HG03575 (cell line): Measurements from ENCODE around the gene EPC1.
A peak's percentile ranks its signal among the peaks of the same experiment; 100 is the strongest.
"Not testable (repeated sequence)": the region's sequence is repeated elsewhere in the genome, so short reads cannot be mapped to it uniquely, and the experiment has no call there.

Experiments used
- ATAC-seq: cut with Tn5 transposase; IDR thresholded peaks from one replicate; pipeline ENCODE4 v1.9.1; 2021; ENCODE audit not compliant: unreplicated experiment, insufficient number of reproducible peaks, low FRiP score; ENCODE audit errors: extremely low read depth

The EPC1 gene

DNA sequence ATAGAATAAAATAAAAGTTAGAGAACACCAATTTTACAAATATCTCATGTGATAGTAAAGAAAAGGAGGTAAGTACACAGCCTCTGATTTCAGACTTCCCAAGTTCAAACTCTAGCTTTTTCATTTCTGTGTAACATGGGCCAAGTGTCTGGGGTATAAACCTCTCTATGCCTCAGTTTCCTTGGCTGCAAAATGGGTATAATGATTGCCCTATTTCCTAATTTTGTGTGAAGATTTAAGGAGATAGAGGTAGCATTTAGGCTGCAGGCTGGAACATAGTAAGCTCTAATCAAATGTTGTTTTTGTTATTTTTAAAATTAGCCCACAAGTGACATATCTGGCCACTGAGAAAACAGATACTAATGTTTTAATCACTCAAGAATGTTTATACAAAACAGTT, 26.1 kb upstream of the EPC1 start:
- no peak for ATAC-seq

DNA sequence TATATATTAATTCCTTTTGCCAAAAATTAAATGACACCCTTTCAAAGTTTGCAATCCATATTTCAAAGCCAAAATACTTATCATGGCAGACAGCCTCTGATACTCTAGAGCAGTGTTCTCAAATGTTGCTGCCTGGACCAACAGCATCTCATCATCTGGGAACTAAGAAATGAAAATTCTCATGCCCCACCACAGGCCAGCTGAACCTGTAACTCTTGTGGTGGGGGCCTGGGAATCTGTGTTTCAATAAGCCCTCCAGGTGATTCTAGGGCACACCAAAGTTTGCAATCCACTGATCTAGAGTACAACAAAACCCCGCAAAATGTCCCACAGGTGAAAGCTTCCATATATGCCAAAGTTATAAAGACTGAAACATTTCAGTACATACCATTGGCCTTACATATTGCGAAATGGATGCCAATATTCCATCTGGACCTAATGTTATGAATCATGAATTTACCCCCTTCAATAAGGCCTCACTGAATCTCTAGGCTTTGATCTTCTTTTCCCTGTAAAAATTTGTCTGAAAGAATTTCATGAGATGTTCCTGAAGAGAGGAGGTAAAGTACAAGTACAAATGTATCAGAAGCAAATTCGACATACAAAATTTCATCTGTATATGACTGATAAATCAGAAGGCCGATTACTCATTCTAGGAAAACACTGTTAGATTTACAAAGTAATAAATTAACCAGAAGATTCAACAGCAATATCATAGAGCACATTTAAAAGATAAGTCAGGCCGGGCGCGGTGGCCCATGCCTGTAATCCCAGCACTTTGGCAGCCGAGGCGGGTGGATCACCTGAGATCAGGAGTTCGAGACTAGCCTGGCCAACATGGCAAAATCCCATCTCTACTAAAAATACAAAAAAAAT, 25.3 kb upstream of the EPC1 start:
- ATAC-seq: no peak

- ATAC-seq: no peak
Measured at GRCh38 chr10:32371101-32371500, 24.1 kb upstream of the EPC1 start.

GRCh38 chr10:32367793-32368453, 21.0 kb upstream of the EPC1 start:
- no peak for ATAC-seq

DNA sequence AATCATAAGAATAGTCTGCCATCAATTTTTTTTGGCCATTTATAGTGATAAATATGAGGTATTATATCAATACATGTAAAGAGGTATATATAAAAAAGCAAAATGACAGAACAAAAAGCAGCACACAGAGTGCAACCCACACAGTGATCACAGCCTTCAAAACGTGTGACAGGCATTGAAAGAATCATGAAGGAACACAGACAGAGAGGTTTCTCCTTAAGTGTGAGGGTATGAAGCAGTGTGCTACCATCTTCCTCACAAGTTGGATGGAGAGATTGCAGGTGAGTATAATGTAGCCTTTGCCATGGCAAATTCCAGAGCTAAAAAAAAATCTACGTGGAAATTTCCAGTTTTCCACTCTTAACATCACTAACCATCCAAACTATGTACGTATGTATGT, 19.6 kb upstream of the EPC1 start:
- no peak for ATAC-seq

DNA sequence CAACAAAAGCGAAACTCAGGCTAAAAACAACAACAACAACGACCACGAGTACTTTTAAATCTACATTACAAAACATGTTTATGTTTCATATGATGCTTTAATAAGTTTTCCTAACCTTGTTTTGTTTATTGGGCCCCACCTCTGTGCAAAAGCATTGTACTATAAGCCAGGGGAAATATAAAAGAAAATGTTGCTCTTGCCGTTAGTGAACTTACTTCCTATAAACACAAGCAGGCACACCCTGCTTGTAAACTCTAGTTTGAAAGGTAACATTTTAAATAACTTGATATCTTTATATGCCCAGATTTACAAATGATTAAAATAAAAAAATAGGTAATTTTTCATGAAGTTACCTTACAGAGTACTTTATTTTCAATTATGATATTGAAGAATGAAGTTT, 19.2 kb upstream of the EPC1 start:
- ATAC-seq: no peak

DNA sequence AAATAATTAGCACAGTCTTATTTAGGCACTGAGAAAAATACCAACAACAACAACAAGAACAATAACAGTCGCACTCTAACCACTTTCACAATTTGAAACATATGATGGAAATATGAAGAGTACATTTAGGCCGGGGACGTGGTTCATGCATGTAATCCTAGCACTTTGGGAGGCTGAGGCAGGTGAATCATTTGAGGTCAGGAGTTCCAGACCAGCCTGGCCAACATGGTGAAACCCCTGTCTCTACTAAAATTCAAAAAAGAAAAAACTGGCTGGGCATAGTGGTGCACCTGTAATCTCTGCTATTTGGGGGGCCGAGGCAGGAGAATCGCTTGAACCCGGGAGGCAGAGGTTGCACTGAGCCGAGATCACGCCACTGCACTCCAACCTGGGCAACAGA, 18.4 kb upstream of the EPC1 start:
- not testable (repeated sequence) for ATAC-seq

- no peak for ATAC-seq
Measured at GRCh38 chr10:32362571-32362970, 15.6 kb upstream of the EPC1 start.

GRCh38 chr10:32360884-32361283, 13.9 kb upstream of the EPC1 start:
- ATAC-seq: no peak

- ATAC-seq: no peak
Measured at GRCh38 chr10:32360241-32360640, 13.3 kb upstream of the EPC1 start.

- no peak for ATAC-seq
Measured at GRCh38 chr10:32357056-32357735, 10.2 kb upstream of the EPC1 start.

GRCh38 chr10:32354690-32355089, 7.7 kb upstream of the EPC1 start:
- not testable (repeated sequence) for ATAC-seq

DNA sequence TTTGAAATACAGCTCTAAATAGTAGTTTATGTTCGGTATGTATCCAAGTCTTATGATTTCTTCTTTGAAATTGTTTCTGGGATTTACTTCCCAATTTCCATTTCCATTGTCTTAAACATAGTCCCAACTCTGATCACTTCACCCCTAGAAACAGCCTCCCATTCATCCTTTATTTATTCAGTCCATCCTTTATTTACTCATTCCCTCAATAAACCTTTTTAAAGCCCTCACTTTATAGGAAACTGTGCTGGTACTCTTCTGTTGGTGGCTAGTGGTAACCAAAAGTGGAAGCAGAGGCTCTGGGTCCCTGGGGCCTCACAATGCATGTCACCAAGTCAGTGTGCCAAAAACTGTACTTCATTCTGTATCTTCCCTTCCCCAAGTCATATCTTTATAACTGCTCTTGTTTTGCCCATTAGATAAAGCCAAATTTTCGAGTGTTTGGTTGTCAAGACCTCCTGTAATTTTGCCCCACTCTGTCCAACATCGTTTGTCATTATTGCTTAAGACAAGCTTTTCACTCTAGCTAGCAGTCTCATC, 3.9 kb upstream of the EPC1 start:
- no peak for ATAC-seq

DNA sequence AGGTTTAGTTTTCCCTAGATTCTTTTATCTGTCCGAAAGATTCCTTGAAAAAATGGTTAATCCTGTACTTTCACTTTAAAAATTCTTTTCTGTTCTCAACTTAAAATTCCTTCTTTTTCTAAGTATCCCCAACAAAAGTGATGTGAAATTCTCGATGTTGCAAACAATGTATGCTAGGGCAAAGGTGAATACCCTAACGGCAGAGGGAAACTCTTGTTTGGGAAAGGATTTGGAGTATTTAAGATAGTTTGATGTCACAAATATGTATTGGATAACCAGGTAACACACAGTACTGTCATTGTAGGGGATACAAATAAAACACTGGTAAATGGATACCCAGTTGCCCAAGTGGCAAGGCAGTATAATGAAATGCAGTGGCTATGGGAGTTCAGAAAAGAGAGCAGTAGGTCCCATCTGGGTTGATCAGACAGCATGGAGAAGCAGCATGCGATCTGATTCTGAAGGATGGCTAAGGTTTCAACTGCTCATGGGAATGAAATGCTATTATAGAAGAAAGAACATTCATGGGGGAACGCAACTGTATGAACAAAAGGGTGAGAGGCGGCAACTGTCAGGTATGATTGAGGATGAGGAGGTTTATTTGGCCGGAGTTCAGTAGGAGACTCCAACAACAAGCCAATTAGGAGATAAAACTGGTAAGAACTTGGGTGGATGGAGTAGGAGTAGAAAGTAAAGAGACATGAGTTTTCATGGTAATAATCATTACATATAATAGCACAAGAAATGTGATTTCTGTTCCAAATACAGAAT, 3.2 kb upstream of the EPC1 start:
- no peak for ATAC-seq

GRCh38 chr10:32349199-32349585, 2.2 kb upstream of the EPC1 start:
- ATAC-seq: no peak

- no peak for ATAC-seq
Measured at GRCh38 chr10:32348297-32349198, 1.6 kb upstream of the EPC1 start.

DNA sequence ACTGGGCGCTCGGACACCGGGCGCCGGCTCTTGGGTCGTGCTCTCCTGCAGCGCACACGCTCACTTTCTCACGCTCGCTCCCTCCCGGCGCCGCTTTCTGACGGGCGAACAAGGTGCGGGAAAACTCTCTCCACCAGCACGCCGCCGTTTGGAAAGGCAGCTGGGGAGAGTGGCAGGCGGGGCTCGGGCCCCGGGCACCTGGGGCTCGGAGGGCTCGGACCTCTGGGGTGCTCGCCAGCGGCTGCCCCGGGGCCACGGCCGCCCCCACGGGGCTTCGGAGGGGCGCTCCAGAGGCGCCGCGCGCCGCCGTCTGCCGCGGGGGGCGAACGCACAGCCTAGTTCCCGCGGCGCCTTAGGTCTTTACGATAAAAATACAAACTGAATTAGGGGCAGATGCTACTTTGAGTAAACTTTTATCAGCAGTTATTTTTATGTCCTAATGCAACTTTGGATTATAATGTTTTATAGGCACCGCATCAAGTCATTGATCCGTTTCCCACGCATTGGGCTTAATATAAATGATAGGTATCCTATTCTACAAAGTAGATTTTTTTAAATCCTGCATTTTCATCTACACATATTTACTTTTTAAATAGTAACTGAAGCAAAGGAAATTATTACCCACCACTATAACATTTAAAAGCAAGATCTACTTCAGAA, 535 bp upstream of the EPC1 start:
- peak; percentile 1 for ATAC-seq

DNA sequence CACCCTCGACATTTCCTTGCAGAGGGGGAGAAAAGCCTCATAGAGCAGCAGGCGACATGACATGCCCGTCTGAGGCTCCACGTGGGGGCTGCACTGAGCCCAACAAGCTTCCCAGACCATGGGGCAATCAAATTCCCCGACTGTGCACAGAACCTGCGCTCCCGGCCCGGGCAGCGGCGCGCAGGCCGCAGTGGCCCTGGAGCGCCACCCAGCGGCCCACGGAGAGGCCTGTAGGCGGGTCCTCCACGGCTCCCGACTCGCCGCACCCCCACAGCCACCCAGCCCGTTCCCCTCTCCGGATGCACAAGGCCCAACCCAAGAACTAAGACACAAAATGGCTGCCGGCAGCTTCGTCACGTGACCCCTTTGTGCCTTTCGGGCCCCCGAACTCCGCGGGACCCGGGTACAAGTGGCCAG, 816 bp downstream of the EPC1 start:
- peak; percentile 39 for ATAC-seq
